ENCODE measurements around the gene EXTL1.

EXTL1 gene

GRCh38 chr1:26003756-26004155, 17.8 kb upstream of the EXTL1 start:
- no peak for TF ChIP-seq CTCF (IDR thresholded peaks at IDR 0.05)

GRCh38 chr1:26005434-26006105, 16.0 kb upstream of the EXTL1 start:
- no peak for TF ChIP-seq CTCF (IDR thresholded peaks at IDR 0.05)

DNA sequence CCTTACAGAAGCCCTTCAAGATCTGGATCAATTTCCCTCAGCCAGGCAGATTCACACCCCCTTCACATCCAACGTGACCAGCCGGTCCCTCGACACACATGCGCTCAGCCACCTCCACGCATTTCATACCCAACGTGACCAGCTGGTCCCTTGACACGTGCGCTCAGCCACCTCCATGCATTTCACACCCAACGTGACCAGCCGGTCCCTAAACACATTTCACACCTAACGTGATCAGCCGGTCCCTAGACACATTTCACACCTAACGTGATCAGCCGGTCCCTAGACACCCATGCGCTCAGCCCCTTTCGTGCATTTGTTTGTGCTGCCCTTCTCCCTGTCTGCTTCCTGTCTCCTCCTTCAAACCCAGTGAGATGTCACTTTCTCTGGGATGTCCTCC, 14.9 kb upstream of the EXTL1 start:
- no peak for TF ChIP-seq CTCF (IDR thresholded peaks at IDR 0.05)

GRCh38 chr1:26009796-26010447, 11.7 kb upstream of the EXTL1 start:
- TF ChIP-seq CTCF (IDR thresholded peaks at IDR 0.05): peak; percentile 10; the same call in 1 of the 2 replicates

DNA sequence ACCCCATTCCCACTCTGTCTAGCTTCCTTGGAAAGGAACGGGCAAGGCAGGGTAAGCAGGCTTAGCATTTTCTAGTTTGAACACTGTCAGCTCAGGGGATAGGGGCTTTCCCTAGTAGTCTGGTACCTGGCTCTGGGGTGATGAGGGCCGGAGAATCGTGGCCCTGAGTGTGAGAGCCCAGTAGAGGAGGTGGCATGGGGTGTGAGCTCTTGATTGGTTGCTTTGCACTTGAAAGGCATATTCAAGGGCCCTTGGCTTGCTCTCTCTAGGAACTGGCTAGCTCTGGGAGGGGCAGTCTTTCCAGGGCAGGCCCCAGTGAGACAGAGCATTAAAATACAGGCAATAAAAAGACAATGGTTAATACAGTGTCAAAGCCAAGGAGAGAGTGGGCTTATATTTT, 10.8 kb upstream of the EXTL1 start:
- TF ChIP-seq CTCF (IDR thresholded peaks at IDR 0.05): no peak

DNA sequence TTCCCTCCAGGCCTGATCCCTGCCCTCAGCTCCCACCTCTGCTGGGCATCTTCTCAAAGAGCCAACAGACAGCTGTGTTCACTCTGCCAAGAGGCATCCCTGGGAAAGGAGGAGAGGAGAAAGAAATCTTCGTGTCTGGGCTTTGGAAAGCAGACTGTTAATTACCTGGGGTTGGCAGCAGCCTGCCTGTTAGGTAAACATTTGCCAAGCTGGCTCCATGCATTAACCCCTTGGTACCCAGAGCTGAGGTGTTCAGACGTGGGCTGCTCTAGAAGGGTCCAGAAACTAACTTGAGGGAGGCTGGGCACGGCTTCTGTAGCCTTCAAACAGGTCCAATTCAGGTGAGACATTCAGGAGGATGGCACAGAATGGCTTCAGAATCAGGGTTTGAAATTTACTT, 8.7 kb upstream of the EXTL1 start:
- TF ChIP-seq CTCF (IDR thresholded peaks at IDR 0.05): no peak

- no peak for TF ChIP-seq CTCF (IDR thresholded peaks at IDR 0.05)
Observed at GRCh38 chr1:26014179-26014578, 7.4 kb upstream of the EXTL1 start.

Measured in LNCAP (cell line).